Measurements from ENCODE around the gene STRBP. TPM values are rescaled to one million over a fixed set of nuclear protein-coding genes. Genes with fewer than 3 reads are reported as not detected.

The STRBP gene
- total and polyA plus RNA-seq, 2 of the 8 experiments (the other 6 are each of a cell fraction or from before 2014, with no cell fraction given): 29.7 to 105 TPM

DNA sequence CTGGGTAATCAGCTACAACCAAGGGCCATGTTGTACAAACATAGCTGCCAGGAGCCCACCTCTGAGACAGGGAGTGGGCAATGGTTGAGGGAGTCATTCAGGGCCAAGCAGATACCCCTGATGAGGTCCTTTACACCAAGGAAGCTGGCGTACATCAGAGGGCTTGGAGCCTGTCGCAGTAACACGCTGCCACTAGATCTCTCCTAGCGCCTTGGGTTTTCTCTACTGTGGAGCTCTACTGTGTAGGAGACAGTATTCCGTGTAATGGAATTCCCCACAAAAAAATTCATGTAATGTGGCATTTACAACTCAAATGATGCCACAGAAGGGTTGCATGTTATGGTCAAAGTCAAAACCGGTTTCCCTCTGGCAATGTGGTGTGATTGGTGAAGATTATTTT lies 46.2 kb upstream of the STRBP start:
- Histone ChIP-seq H3K56ac (replicated peaks; ENCODE audit: insufficient read length, low read depth, low read length) (no peak overlapping the region), H2BK12ac (ENCODE audit: low read depth, low read length) (no peak overlapping the region), H4K91ac (replicated peaks; ENCODE audit: insufficient read length, low read length) (no peak overlapping the region), H3K4me1 (replicated peaks in 1 of 4; ENCODE audit: control insufficient read depth in 3 of 4, insufficient read depth in 4 of 4, low read length in 3 of 4) (peaks cover 0 to 5% (median 0%) of the 10 kb centered on the region in 4 experiments; a peak in 2 of 7 replicates), H3K36me3 (ENCODE audit: control insufficient read depth in 2 of 4, insufficient read depth in 4 of 4, low read length in 3 of 4) (no peaks in the 10 kb centered on the region), H3K9ac (replicated peaks in 1 of 4; ENCODE audit: extremely low read depth in 1 of 4, low read depth in 3 of 4, low read length in 3 of 4) (no peak overlapping the region), H3K23me2 (ENCODE audit: low read depth, low read length) (no peaks in the 10 kb centered on the region; the same call in 1 of the 2 replicates), H3K4me2 (ENCODE audit: insufficient read depth in 1 of 2, low read depth in 2 of 2, low read length in 2 of 2) (no peak overlapping the region), H2AFZ (ENCODE audit: low read length) (no peak overlapping the region), H3K14ac (ENCODE audit: insufficient read length) (no peak overlapping the region), H3K79me2 (ENCODE audit: control insufficient read depth in 1 of 2, insufficient read depth in 2 of 2, low read length in 2 of 2) (no peaks in the 10 kb centered on the region), H2BK20ac (ENCODE audit: low read length) (no peak overlapping the region), H3K79me1 (ENCODE audit: low read depth, low read length) (no peaks in the 10 kb centered on the region), H3K4ac (replicated peaks; ENCODE audit: insufficient read length, low read depth, low read length) (no peak overlapping the region), H3K23ac (ENCODE audit: insufficient read length) (no peak overlapping the region), H2BK15ac (ENCODE audit: low read length) (no peak overlapping the region), H3K18ac (ENCODE audit: extremely low read depth, low read length) (no peak overlapping the region), H3K27me3 (replicated peaks in 1 of 4; ENCODE audit: control insufficient read depth in 3 of 4, extremely low read depth in 1 of 4, insufficient read depth in 3 of 4, low read length in 3 of 4) (no peaks in the 10 kb centered on the region; a peak in 1 of 7 replicates), H3K9me3 (ENCODE audit: insufficient read depth in 2 of 2, low read depth in 1 of 2, low read length in 1 of 2) (no peaks in the 10 kb centered on the region), H2BK5ac (ENCODE audit: low read depth, low read length) (no peak overlapping the region), H2BK120ac (replicated peaks; ENCODE audit: low read depth, low read length) (no peak overlapping the region), H3K27ac (ENCODE audit: low read depth, low read length) (no peak overlapping the region), H4K5ac (ENCODE audit: insufficient read length, low read depth, low read length) (no peak overlapping the region), H2AK5ac (ENCODE audit: low read depth, low read length) (no peak overlapping the region), H4K20me1 (replicated peaks in 1 of 2; ENCODE audit: control insufficient read depth in 1 of 2, insufficient read depth in 2 of 2, low read length in 2 of 2) (no peaks in the 10 kb centered on the region), H3K4me3 (ENCODE audit: extremely low read depth in 1 of 4, insufficient read depth in 2 of 4, low read depth in 3 of 4, low read length in 4 of 4) (no peak overlapping the region), H4K8ac (ENCODE audit: extremely low read depth, insufficient read depth, low read length) (no peak overlapping the region)
- no peak for TF ChIP-seq EZH2 (IDR thresholded peaks at IDR 0.05; ENCODE audit: low read depth, low read length, severe bottlenecking)
- TF ChIP-seq, protein P1, sequence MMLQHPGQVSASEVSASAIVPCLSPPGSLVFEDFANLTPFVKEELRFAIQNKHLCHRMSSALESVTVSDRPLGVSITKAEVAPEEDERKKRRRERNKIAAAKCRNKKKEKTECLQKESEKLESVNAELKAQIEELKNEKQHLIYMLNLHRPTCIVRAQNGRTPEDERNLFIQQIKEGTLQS (IDR thresholded peaks at IDR 0.05; ENCODE audit: insufficient read depth, low read depth, low read length): no peak
- no peak for DNase-seq (ENCODE audit: low read depth in 1 of 2, low spot score in 2 of 2)
- CTCF ChIA-PET (ENCODE audit: partially characterized antibody): interaction anchor here (0.7 to 1.1 kb wide), 4 partner anchors 8 to 22 kb away, joined by 3 to 4 read pairs (median 4); no protein-coding TSS in a partner anchor
- POLR2A ChIA-PET (ENCODE audit: partially characterized antibody): interaction anchor here (0.6 to 0.7 kb wide), 2 partner anchors 57 to 214 kb away, joined by 3 to 5 read pairs; no protein-coding TSS in a partner anchor
- 92% methylated on average over 6 of the region's 6 CpGs; no CpG with 5 or more reads in 1 of the 2 experiments for WGBS, 2 experiments (ENCODE audit: extremely low coverage in 1 of 2, insufficient coverage in 1 of 2, insufficient read length in 1 of 2, insufficient replicate concordance in 2 of 2, low coverage in 1 of 2, low lambda C conversion rate in 2 of 2, missing lambda C conversion rate in 1 of 2)
- no peak for FAIRE-seq

Data from H1 (cell line).